Measurements from ENCODE around the gene IGLL1.
"Not testable (repeated sequence)": the region's sequence is repeated elsewhere in the genome, so short reads cannot be mapped to it uniquely, and the experiment has no call there.

The IGLL1 gene

DNA sequence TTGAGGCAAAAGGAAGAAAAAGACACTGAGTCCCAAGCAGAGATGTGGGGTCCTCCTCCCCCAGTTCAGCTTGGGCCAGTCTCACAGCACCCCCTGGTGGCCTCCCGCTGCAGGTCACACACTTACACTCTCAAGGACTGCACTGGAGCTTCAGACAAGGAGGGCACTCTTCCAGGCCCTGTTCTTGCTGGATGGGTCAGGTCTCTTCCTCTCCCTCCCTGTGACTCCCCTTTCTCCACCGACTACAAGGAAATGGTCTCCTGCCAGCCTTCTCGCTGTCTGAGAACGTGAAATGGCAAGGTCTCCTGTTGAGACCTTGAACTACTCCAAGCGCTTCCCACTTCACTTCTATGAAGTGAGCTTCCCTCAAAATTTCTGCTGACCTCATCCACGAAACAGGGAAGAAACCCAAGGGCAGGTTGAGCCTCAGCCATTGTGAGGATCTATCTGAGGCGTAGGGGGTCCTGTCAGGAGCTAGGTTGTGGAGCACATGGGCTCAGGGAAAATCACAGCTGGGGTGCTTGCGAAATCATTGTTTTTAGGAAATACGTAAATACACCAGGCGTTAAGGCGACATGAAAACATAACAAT is 11.2 kb upstream of the IGLL1 start:
- DNase-seq (ENCODE audit: low read depth in 2 of 2), result peak; percentile 50 to 58

- DNase-seq (ENCODE audit: low read depth in 2 of 2), result no peak
Observed at GRCh38 chr22:23583836-23584235, 3.7 kb upstream of the IGLL1 start.

GRCh38 chr22:23583153-23583552 is 3.1 kb upstream of the IGLL1 start:
- no peak for DNase-seq (ENCODE audit: low read depth in 2 of 2)

DNA sequence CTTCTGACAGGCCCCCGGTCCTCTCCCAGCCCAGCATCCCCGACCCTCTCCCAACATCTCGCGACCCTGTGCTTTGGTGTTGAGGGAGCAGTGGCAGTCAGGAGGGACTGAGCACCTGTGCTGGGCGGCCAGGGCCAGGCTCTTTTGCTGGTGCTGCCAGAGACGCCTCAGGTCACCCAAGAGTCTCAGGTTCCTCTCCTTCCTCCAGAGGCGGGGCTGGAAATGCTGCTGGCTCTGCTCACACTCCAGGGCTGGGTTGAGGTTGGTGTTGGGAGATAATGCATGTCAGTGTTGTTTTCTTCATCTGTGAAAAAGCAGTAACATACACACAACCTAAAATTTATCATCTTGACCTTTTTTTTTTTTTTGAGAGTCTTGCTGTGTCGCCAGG is 1.2 kb upstream of the IGLL1 start:
- DNase-seq (ENCODE audit: low read depth in 2 of 2), result no peak

- DNase-seq (ENCODE audit: low read depth in 2 of 2), result no peak
Observed at GRCh38 chr22:23580576-23581259, 628 bp upstream of the IGLL1 start.

- no peak for DNase-seq (ENCODE audit: low read depth in 2 of 2)
Observed at GRCh38 chr22:23579280-23579679, 810 bp downstream of the IGLL1 start.

GRCh38 chr22:23578306-23578705 is 1.8 kb downstream of the IGLL1 start:
- DNase-seq (ENCODE audit: low read depth in 2 of 2), result no peak

DNA sequence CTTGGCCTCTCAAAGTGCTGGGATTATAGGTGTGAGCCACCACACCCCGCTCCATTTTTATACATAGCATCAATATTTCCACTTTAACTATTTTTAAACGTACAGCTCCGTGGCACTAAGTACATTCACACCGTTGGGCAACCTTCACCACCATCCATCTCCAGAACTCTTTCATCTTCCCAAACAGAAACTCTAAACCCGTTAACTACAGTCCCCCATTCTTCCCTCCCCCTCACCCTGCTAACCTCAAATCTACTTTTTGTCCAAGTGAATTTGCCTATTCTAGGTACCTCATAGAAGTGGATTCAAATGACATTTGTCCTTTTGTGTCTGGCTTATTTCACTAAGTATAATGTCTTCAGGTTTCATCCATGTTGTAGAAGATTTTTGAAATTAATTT is 3.4 kb downstream of the IGLL1 start:
- no peak for DNase-seq (ENCODE audit: low read depth in 2 of 2)

DNA sequence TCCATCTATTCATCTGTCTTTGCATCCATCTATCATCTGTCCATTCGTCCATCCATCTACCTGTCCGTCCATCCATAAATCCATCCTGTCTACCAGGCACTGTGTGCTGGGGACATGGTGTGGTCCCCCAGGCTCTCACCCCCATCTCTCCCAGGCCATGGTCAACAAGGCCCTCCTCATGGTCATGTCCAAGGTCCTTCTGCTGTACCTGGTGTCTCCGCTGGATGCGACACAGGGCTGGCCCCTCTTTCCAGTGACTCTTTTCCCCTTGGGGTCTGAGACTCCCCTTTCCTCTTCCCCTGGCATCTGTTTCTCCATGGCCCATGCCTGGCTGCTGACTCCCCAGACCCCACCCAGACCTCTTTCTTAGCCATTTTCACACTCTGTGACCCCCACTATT is 4.5 kb downstream of the IGLL1 start:
- no peak for DNase-seq (ENCODE audit: low read depth in 2 of 2)

- DNase-seq (ENCODE audit: low read depth in 2 of 2), result no peak
Observed at GRCh38 chr22:23574877-23575276, 5.2 kb downstream of the IGLL1 start.

GRCh38 chr22:23574371-23574811 is 5.7 kb downstream of the IGLL1 start:
- DNase-seq (ENCODE audit: low read depth in 2 of 2), result no peak

DNA sequence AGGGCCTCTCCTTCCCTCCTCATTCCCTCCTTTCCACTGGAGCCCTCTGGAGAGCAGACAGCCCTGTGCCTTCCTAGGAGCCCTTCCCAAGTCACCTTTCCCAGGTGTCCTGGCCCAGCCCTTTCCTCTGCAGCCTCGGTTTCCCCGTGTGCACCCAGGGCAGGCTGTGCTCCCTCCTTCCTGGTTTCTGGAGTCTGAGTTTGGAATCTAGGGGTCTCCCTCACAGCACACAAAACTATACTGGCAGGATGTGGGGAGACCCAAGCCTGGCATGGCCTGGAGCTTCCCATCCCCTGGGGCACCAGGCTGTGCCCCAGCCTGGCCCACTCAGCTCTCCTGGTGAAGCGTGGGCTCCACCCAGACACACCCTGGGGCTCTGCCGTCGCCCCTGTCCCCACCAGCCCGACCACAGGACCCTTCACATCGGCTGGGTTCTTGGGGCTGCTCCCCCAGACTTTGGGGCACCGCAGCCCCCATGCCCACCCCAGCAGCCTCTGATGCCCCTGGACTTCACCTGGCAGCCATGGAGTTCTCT is 6.3 kb downstream of the IGLL1 start:
- not testable (repeated sequence) for DNase-seq (ENCODE audit: low read depth in 2 of 2)

DNA sequence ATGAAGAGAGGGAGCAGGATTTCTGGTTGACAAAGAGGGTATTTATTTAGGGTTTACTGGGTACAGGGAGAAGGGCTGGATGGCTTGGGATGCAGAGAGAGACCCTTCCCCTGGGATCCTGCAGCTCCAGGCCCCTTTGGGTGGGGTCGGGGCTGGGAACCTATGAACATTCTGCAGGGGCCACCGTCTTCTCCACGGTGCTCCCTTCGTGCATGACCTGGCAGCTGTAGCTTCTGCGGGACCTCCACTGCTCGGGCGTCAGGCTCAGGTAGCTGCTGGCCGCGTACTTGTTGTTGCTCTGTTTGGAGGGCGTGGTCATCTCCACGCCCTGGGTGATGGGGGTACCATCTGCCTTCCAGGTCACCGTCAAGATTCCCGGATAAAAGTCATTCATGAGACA is 7.0 kb downstream of the IGLL1 start:
- DNase-seq (ENCODE audit: low read depth in 2 of 2), result not testable (repeated sequence)

GRCh38 chr22:23571486-23571885 is 8.6 kb downstream of the IGLL1 start:
- DNase-seq (ENCODE audit: low read depth in 2 of 2), result no peak

DNA sequence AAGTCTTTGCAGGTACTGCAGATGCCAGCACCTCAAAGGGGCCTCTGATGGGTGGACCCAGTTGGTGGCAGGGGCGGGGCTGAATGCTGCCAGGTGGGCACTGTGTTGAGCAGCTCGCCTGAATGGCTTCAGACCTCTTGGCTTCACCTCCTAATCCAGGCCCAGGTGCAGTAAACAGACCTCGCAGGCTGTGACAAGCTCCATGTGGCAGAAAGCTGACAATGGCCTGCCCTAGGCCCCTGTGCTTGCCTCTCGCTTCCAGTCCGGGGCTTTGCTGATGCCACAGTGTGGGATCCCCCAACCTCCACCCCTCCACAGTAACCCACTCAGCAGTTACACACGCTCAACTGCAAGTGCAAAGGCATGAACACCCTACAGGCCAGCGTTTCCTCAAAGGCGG is 9.4 kb downstream of the IGLL1 start:
- DNase-seq (ENCODE audit: low read depth in 2 of 2), result no peak

DNA sequence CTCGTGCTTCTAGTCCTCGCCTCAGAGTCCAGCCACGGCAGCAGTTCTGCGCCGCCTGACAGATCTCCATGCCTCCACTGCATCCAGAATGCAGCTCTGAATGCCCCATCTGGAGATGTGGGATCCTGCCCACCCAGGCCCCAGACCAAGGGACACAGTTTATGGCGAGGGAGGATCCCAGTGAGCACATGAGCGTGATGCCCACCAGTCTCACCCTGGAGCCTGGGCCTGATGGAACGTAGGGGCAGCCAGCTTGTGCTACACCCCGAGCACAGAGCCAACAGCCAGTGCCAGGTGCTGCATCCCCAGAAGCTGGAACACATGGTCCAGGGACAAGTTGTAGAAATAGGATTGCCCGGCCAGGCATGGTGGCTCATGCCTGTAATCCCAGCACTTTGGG is 10.4 kb downstream of the IGLL1 start:
- no peak for DNase-seq (ENCODE audit: low read depth in 2 of 2)

- no peak for DNase-seq (ENCODE audit: low read depth in 2 of 2)
Observed at GRCh38 chr22:23569291-23569690, 10.8 kb downstream of the IGLL1 start.

DNA sequence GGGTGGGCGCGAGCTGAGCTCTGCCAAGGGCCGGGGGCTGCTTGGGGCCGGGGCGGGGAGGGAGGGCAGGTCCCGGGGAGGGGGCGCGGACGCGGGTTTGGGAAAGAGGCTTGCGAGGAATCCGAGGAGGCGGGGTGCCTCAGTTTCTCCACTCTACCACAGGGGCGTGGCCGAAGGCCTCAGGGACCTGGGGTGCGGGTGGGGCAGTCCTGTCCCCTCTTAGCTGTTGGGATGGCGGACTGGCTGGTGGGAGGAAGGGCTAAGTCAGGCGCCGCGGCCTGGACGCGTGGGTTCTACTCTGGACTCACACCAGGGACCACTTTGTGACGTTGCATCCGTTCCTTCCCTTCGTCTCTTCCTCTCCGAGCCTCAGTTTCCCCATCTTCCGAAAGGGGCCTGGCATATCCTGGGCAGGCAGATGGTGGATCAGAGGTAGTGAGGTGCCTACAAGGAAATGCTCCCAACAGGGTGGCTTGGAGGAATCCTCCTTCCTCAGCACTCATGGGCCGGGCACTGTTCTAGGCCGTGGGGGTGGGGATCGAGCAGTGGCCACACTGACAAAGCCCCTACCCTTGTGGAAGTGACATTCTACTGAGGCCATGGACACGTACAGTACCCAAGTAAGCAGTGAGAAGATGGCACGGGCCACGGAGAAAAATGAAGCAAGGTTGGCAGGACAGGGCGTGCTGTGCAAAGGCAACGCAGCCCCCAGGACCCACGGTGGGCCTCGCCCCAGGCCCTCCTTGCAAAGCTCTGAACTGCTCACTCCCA is 13.2 kb downstream of the IGLL1 start:
- DNase-seq (ENCODE audit: low read depth in 2 of 2), result no peak

DNA sequence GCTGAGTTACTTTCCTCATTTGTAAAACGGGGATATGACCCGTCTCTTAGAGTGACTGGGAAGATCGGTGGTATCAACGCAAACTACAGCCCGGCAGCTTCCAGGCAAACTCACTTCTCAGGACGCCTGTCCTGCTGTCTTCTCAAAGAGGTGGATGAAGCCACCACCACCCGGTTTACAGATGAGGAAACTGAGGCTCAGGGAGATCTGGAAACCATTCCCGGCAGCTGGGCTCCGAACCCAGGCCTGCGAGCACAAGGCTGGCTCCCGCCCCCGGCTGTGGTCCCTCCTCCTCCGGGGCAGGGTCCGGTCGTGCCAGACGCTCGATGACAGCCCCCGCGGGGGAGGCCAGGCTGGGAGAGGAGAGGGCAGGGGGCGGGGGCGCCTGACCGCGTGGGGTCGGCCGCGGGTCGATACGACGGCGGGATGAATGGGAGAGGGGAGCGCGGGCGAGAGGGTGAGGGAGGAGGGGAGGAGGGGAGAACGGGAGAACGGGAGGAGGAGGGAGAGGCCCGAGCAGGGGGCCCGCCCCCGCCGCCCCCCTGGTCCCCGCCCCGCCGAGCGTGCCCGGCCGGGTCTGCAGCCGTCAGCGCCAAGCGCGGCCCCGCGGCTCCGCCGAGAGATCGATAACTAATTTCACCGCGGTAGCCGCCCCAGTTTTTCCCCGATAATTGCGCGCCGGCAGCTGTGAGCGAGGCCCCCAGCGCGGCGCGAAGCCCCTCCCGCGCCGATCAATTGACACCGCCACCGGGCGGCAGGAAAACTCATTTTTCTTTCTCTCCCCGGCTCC is 14.0 kb downstream of the IGLL1 start:
- DNase-seq (ENCODE audit: low read depth in 2 of 2), result no peak

DNA sequence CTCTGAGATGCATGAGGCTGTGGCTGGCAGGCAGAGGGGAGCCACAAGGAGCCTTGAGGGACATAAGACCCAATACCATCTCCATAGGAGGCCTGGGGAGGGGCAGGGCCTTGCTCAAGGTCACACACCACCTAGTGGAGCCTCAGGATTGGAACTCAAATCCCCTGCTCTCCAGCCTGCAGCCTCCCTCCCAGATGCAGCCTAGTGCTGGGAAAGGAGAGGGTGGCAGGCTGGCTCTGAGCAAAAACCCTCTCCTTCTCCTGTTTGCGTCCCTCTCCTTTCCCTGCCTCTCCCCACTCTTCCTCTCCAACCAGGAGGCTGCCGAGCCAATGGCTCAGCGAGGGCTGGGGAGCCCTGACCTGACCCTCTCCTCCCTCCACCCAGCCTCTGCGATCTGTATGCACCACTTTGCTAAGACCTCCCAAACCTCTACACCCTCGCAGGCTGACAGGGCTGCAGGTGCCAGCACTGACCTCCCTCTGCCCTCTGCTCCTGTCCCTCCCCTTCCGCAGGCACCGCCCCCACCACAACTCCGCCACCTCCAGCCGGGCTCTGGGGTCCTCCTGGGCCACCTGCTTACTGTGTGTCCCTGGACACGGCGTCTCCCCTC is 14.7 kb downstream of the IGLL1 start:
- DNase-seq (ENCODE audit: low read depth in 2 of 2), result no peak

GRCh38 chr22:23564276-23564675 is 15.8 kb downstream of the IGLL1 start:
- no peak for DNase-seq (ENCODE audit: low read depth in 2 of 2)

- no peak for DNase-seq (ENCODE audit: low read depth in 2 of 2)
Observed at GRCh38 chr22:23563111-23563510, 17.0 kb downstream of the IGLL1 start.
